Measurements from ENCODE around the gene TSPOAP1.

DNA sequence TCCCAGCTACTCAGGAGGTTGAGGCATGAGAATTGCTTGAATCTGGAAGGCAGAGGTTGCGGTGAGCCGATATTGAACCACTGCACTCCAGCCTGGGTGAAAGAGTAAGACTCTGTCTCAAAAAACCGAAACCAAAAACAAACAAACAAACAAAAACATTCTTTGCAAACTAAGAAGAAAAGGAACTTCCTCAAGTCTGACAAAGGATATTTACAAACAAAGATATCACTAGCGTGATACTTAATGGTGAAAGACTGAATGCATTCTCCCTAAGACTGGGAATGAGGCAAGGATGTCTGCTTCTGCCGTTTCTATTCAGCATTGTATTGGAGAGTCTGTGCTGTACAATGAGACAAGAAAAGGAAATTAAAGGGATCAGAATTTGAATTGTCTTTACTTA, 37.3 kb downstream of the TSPOAP1 start:
- TF ChIP-seq, protein P1, sequence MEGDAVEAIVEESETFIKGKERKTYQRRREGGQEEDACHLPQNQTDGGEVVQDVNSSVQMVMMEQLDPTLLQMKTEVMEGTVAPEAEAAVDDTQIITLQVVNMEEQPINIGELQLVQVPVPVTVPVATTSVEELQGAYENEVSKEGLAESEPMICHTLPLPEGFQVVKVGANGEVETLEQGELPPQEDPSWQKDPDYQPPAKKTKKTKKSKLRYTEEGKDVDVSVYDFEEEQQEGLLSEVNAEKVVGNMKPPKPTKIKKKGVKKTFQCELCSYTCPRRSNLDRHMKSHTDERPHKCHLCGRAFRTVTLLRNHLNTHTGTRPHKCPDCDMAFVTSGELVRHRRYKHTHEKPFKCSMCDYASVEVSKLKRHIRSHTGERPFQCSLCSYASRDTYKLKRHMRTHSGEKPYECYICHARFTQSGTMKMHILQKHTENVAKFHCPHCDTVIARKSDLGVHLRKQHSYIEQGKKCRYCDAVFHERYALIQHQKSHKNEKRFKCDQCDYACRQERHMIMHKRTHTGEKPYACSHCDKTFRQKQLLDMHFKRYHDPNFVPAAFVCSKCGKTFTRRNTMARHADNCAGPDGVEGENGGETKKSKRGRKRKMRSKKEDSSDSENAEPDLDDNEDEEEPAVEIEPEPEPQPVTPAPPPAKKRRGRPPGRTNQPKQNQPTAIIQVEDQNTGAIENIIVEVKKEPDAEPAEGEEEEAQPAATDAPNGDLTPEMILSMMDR (conservative IDR thresholded peaks at IDR 0.05; ENCODE audit: low read depth, low read length) = no peak
- no peak for TF ChIP-seq SMC3 (IDR thresholded peaks at IDR 0.05; ENCODE audit: low read depth, low read length)
- TF ChIP-seq POLR2A (IDR thresholded peaks at IDR 0.05; ENCODE audit: low read depth, low read length) = no peak

Data from IMR-90 (cell line).